NOMO-1 treated with DMSO at 0.1 percent for 48 hours (cell line): Measurements from ENCODE around the gene EMILIN1.
A peak's percentile ranks its signal among the peaks of the same experiment; 100 is the strongest.

Experiments used
- DNase-seq: peaks from one replicate; lab custom pipeline; 2025; ENCODE audit not compliant: unreplicated experiment; lab: John Stamatoyannopoulos, UW

The EMILIN1 gene

GRCh38 chr2:27079233-27080139 lies 1.1 kb downstream of the EMILIN1 start:
- DNase-seq, result no peak

DNA sequence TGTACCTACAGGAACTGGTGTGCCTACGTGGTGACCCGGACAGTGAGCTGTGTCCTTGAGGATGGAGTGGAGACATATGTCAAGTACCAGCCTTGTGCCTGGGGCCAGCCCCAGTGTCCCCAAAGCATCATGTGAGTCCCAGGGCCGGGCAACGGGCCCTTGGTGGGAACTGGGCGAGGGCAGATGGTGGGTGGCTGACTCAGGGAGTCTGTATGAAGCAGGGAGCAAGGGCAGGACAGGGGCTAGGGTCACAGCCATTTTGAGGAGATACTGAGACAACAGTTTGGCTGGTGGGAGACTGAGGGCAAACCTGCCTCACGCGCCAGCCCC lies 1.7 kb downstream of the EMILIN1 start:
- no peak for DNase-seq

DNA sequence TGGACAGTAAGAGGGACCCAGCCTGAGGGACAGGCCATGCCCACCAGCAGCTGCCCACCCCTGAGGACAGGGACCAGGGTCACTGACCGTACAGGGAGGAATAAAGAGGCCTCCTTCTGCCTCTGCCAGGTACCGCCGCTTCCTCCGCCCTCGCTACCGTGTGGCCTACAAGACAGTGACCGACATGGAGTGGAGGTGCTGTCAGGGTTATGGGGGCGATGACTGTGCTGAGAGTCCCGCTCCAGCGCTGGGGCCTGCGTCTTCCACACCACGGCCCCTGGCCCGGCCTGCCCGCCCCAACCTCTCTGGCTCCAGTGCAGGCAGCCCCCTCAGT lies 2.2 kb downstream of the EMILIN1 start:
- DNase-seq, result no peak

GRCh38 chr2:27081984-27082772 lies 3.8 kb downstream of the EMILIN1 start:
- DNase-seq, result peak; percentile 39

DNA sequence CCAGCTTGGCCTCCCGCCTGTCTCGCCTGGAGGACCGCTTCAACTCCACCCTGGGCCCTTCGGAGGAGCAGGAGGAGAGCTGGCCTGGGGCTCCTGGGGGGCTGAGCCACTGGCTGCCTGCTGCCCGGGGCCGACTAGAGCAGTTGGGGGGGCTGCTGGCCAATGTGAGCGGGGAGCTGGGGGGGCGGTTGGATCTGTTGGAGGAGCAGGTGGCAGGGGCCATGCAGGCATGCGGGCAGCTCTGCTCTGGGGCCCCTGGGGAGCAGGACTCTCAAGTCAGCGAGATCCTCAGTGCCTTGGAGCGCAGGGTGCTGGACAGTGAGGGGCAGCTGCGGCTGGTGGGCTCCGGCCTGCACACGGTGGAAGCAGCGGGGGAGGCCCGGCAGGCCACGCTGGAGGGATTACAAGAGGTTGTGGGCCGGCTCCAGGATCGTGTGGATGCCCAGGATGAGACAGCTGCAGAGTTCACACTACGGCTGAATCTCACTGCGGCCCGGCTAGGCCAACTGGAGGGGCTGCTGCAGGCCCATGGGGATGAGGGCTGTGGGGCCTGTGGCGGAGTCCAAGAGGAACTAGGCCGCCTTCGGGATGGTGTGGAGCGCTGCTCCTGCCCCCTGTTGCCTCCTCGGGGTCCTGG lies 4.5 kb downstream of the EMILIN1 start:
- no peak for DNase-seq

GRCh38 chr2:27083410-27084296 lies 5.2 kb downstream of the EMILIN1 start:
- DNase-seq, result no peak

- no peak for DNase-seq
Observed at GRCh38 chr2:27084297-27085061, 6.1 kb downstream of the EMILIN1 start.

DNA sequence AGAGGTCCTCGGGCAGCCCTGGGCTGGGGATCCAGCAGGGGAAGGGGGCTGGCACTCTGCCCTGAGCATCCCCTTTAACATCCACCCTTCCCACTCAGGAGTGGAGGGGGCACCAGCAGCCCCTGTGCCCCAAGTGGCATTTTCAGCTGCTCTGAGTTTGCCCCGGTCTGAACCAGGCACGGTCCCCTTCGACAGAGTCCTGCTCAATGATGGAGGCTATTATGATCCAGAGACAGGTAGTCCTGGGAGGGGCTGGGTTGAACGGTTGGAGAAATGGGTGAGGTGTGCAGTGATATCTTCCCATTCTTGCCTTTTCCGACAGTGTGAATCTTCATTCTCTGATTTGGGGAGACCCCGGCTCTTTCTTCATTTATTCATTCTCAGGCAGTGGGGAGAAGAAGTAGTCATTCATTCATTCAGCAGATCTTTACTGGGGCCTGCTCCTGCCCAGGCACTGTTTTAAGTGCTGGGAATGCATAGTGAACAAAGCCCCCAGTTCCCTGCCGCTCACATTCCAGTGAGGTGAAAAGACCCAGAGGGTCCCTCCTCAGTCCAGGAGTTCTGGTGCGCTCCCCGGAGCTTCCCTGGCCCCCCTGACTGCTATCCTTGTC lies 6.8 kb downstream of the EMILIN1 start:
- DNase-seq, result no peak

DNA sequence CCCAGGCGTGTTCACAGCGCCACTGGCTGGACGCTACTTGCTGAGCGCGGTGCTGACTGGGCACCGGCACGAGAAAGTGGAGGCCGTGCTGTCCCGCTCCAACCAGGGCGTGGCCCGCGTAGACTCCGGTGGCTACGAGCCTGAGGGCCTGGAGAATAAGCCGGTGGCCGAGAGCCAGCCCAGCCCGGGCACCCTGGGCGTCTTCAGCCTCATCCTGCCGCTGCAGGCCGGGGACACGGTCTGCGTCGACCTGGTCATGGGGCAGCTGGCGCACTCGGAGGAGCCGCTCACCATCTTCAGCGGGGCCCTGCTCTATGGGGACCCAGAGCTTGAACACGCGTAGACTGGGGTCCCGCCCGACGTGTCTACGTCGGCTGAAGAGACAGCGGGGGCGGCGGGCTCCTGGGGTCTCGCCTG lies 7.3 kb downstream of the EMILIN1 start:
- peak; percentile 15 for DNase-seq

DNA sequence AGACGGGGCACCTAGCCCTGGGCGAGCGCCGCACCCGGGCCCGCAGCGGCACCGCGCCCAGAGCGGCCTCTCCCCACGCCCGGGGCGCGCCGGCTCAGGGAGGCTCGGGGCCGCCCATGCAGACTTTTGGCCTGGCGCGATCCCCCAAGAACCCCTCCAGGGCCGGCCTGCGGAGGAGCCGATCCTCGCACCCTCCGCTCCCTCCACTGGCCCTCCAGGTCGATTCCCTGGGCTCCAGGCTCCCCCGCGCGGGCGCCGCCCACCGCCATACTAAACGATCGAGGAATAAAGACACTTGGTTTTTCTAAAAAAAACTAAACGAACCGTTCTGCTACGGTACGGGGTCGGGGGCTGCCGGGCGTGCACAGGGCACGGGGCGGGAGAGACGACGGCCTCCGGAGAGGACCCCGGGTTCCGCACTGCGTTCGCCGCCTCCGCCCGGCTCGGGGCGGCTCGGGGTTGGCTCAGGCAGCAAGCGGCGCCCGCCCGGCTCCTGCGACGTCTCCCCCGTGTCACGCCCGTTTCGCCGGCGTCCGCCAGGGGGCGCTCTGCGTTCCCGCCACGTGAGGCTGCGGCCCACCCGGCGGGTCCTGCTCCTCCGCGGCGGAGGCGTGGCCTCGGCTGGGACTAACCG lies 7.8 kb downstream of the EMILIN1 start:
- peak; percentile 88 for DNase-seq

GRCh38 chr2:27086724-27087593 lies 8.5 kb downstream of the EMILIN1 start, which contains the start of gene KHK:
TSS of gene KHK (plus strand) at chr2:27086772. CDS start at chr2:27087260, 488 bp downstream.
- DNase-seq, result no peak

DNA sequence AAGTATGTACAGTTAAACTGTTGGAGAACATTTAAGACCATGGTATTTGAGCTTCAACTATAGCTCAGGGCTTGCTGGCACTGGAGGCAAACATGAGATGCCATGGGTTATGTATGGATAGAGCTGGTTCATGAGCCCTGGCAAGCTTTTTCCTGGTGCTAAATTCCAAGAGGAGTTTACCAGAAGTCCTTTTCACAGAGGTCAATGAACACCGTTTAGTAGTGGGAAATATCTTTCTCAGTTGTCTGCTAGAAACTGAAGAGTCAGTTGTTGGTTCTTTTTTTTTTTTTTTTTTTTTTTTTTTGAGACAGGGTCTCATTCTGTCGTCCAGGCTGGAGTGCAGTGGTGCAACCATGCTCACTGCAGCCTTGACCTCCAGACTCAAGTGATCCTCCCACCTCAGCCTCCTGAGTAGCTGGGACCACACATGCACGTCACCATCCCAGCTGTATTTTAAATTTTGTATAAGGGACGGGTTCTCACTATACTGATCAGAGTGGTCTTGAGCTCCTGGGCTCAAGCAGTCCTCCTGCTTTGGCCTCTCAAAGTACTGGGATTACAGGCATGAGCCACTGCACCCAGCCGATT lies 9.5 kb downstream of the EMILIN1 start:
- DNase-seq, result no peak

DNA sequence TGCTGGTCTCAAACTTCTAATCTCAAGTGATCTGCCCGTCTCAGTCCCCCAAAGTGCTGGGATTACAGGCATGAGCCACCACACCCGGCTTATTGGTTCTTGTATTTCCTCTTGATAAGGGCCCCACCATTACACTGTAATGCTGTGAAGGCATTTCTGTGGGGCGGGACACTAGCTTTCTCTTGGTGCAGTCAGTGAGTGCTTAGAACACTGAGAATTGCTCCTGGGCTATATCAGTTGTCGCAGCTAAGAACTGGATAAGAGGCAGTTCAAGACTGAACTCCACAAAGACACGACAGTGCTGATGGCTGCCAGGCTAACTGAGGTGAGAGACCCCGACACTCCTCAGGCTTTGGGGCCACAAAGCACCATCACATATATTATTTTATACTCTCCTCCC lies 10.2 kb downstream of the EMILIN1 start:
- no peak for DNase-seq

DNA sequence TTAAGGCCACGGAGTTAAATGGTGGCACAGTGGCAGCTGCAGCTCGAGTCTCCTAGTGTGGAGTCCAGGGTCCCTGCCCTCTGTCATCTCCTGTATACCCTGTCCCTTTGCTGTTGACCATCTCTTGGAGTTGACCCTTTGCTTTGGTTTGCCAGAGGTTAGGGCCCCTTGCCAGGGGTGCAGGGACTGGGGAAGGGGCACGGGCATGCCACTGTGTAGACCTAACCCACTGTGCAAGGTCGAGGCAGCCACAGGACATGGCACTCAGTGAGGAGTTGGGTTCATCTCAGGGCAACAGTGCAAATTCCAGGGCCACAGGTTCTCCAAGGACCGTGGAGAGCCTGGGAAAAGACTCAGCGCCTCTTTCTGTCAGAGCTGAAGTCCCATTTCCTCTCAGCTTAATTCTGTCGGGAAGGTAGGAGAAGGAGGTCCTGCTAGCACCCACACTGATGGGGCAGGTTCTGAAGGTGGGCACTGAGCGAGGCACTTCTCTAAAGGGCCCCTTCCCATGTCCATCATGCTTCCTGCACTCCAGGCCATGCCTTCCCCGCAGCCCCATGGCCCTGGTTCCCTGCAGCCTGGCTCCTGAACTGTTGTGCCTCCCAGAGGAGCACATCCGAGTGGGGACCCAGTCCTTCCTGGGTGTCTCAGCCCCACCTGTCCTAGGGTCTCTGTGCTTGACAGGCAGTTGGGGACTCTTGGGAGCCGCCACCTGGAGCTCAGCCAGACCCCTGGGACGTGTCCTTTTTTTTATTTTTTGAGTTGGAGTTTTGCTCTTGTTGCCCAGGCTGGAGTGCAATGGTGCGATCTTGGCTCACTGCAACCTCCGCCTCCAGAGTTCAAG lies 10.9 kb downstream of the EMILIN1 start:
- DNase-seq, result no peak

DNA sequence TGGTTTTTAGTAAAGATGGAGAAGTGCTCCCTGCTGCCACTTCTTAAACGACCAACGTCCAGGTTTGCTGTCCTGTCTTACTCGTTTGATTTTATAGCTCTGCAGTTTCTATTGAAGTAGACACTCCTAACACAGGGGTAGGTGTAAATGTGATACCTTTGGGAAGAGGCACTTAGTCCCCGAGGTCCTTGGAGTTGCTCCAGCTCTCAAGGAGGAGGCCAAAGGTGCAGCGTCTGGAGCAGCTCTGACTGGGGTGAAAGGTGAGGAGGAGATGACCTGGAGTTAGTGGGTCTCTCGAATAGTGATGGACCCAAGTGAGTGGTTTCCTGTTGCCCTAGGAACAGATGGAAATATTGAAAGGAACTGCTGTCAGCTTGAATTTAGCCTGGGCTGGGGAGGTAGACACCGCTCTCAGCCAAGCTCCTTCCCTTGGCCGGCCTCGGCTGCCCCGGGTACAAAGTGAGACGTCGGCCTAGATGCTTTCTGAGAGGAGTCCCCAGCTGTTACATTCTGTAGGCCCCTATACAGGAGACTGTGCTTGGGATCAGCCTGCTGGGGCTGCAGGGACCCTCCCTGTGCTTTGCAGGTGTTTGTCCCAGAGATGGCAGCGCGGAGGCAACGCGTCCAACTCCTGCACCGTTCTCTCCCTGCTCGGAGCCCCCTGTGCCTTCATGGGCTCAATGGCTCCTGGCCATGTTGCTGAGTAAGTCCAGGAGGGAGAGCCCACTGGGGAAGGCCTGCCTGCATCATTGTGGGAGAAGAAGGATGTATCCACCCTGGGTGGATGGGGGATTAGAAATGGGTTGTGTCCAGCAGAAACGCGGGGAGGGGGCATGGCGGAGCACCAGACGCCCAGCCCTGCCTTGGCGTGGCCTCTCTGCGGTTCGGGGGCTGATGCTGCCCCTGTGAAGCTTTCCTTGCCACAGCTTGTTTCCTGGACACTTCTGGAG lies 13.6 kb downstream of the EMILIN1 start:
- no peak for DNase-seq
